GM12874 (cell line): Measurements from ENCODE around the gene CSPG4.

ENCODE experiments used
- CTCF ChIP-seq: IDR thresholded peaks from 2 replicates; pipeline ENCODE4 v1.5.1; 2011; ENCODE audit warnings: low read depth, mild to moderate bottlenecking, control low read depth, low read length, moderate library complexity; ENCODE audit not compliant: insufficient read depth

The CSPG4 gene

GRCh38 chr15:75751891-75752290 is 39.2 kb upstream of the CSPG4 start:
- no peak for TF ChIP-seq CTCF

GRCh38 chr15:75751116-75751875 is 38.6 kb upstream of the CSPG4 start:
- no peak for TF ChIP-seq CTCF

- no peak for TF ChIP-seq CTCF
These were observed 37.8 kb upstream of the CSPG4 start for GRCh38 chr15:75750261-75751050.

- TF ChIP-seq CTCF = no peak
These were observed 37.2 kb upstream of the CSPG4 start for GRCh38 chr15:75749820-75750219.

GRCh38 chr15:75745305-75745704 is 32.7 kb upstream of the CSPG4 start:
- TF ChIP-seq CTCF = no peak

- TF ChIP-seq CTCF = no peak
These were observed 27.1 kb upstream of the CSPG4 start for GRCh38 chr15:75739791-75740190.

- no peak for TF ChIP-seq CTCF
These were observed 26.1 kb upstream of the CSPG4 start for GRCh38 chr15:75738647-75739325.
